Measurements from ENCODE around the gene PPARD. TPM values are rescaled to one million over a fixed set of nuclear protein-coding genes. Genes with fewer than 3 reads are reported as not detected.
"Not testable (repeated sequence)": the region's sequence is repeated elsewhere in the genome, so short reads cannot be mapped to it uniquely, and the experiment has no call there.

PPARD gene
- total RNA-seq, 2 experiments from 2014 or later, result 6.1 to 11.9 TPM

DNA sequence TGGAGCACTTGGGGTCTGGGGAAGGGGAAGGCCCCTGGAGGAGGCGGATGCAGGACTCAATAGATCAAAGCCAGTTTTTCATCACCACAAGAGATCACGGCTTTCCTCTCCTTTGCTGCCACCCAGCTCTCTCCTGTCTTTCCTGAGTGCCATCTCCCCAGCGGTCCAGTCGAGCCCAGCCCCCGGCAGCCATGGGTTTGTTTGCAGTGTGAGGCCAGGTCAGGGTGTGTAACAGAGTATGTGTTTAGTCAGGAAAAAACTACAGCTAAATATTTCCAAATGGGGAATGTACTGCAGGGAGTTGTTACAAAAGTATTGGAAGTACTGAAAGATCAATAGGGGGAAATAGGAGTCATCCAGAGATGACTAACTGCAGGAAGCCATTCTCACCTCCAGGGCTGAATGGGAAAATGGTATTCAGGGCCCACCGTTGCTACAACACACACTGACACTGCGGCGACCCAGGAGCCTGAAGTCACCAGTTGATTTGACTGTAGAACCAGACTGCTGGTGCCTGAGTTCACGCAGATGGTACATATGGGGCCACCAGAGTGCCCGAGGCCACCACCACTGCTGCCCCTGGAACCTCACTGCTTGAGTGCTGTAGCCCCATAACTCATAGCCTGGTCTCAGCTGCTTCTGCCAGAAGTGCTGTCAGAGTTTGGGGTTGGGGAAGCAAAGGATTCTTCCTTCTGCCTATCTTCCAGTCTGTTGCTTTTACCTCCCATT lies 86.2 kb downstream of the PPARD start:
- Histone ChIP-seq H3K4me1 (ENCODE audit: insufficient read depth, low read length, poor library complexity, severe bottlenecking) (peaks cover 17% of the 10 kb centered on the region), H3K27ac (ENCODE audit: low read depth, low read length, poor library complexity, severe bottlenecking) (no peak overlapping the region), H4K20me1 (ENCODE audit: insufficient read depth, low read length) (no peaks in the 10 kb centered on the region), H3K9me3 (ENCODE audit: low read length) (peaks cover 5% of the 10 kb centered on the region; the same call in 1 of the 2 replicates), H3K79me2 (ENCODE audit: insufficient read depth, low read depth, low read length) (no peaks in the 10 kb centered on the region), H3K9me2 (ENCODE audit: insufficient read depth, low read length) (no peaks in the 10 kb centered on the region), H3K36me3 (ENCODE audit: insufficient read depth, low read length) (peaks cover 12% of the 10 kb centered on the region), H2AFZ (ENCODE audit: low read length) (no peak overlapping the region), H3K4me2 (ENCODE audit: low read length) (no peak overlapping the region), H3K4me3 (ENCODE audit: low read depth, low read length, poor library complexity, severe bottlenecking) (no peak overlapping the region)
- BruUV-seq (replicated peaks), result no TSS peak
- ChIA-PET POLR2A (no interaction called here), CTCF (ENCODE audit: unreplicated experiment) (no interaction called here)
- DNase-seq (ENCODE audit: low spot score), result no peak
- intact Hi-C loops (cut with micrococcal nuclease; ENCODE audit: unreplicated experiment), result no loop called here
- TF ChIP-seq EZH2phosphoT487 (IDR thresholded peaks at IDR 0.05; ENCODE audit: borderline replicate concordance, low read depth, low read length), result no peak
- TF ChIP-seq, protein P1, sequence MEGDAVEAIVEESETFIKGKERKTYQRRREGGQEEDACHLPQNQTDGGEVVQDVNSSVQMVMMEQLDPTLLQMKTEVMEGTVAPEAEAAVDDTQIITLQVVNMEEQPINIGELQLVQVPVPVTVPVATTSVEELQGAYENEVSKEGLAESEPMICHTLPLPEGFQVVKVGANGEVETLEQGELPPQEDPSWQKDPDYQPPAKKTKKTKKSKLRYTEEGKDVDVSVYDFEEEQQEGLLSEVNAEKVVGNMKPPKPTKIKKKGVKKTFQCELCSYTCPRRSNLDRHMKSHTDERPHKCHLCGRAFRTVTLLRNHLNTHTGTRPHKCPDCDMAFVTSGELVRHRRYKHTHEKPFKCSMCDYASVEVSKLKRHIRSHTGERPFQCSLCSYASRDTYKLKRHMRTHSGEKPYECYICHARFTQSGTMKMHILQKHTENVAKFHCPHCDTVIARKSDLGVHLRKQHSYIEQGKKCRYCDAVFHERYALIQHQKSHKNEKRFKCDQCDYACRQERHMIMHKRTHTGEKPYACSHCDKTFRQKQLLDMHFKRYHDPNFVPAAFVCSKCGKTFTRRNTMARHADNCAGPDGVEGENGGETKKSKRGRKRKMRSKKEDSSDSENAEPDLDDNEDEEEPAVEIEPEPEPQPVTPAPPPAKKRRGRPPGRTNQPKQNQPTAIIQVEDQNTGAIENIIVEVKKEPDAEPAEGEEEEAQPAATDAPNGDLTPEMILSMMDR (conservative IDR thresholded peaks at IDR 0.05; ENCODE audit: low read length), result no peak

DNA sequence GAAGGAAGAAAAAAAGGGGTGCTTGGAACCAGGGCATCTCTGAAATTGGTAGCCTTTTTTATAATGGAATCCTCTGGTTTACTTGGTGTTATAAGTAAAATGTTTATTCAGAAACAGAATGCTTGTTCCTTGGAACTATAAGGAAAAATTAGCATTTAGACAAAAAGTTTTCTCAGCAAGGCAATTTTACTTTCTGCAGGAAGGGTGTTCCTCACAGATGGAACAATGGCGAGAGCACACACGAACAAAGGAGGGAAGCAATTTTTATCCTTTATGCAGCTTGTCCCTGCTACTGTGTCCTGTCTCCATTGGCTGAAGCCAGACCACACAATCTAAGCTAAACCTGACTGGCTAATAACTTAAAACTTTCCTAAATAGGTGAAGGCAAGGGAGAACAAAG lies 87.1 kb downstream of the PPARD start:
- ChIA-PET CTCF (ENCODE audit: unreplicated experiment) (no interaction called here), POLR2A (no interaction called here)
- no peak for TF ChIP-seq EZH2phosphoT487 (IDR thresholded peaks at IDR 0.05; ENCODE audit: borderline replicate concordance, low read depth, low read length)
- TF ChIP-seq, protein P1 (conservative IDR thresholded peaks at IDR 0.05; ENCODE audit: low read length), result no peak
- H3K36me3 ChIP-seq (ENCODE audit: insufficient read depth, low read length), result peaks cover 10% of the 10 kb centered on the region
- H3K4me1 ChIP-seq (ENCODE audit: insufficient read depth, low read length, poor library complexity, severe bottlenecking), result peaks cover 17% of the 10 kb centered on the region
- BruUV-seq (replicated peaks), result no TSS peak
- no peaks in the 10 kb centered on the region for H3K9me2 ChIP-seq (ENCODE audit: insufficient read depth, low read length)
- no peak overlapping the region for H3K4me3 ChIP-seq (ENCODE audit: low read depth, low read length, poor library complexity, severe bottlenecking)
- no peak overlapping the region for H3K27ac ChIP-seq (ENCODE audit: low read depth, low read length, poor library complexity, severe bottlenecking)
- H3K79me2 ChIP-seq (ENCODE audit: insufficient read depth, low read depth, low read length), result no peaks in the 10 kb centered on the region
- no peak for DNase-seq (ENCODE audit: low spot score)
- no peaks in the 10 kb centered on the region for H4K20me1 ChIP-seq (ENCODE audit: insufficient read depth, low read length)
- H3K9me3 ChIP-seq (ENCODE audit: low read length), result peaks cover 5% of the 10 kb centered on the region; the same call in 1 of the 2 replicates
- H2AFZ ChIP-seq (ENCODE audit: low read length), result no peak overlapping the region
- no peak overlapping the region for H3K4me2 ChIP-seq (ENCODE audit: low read length)
- intact Hi-C loops (cut with micrococcal nuclease; ENCODE audit: unreplicated experiment), result no loop called here

DNA sequence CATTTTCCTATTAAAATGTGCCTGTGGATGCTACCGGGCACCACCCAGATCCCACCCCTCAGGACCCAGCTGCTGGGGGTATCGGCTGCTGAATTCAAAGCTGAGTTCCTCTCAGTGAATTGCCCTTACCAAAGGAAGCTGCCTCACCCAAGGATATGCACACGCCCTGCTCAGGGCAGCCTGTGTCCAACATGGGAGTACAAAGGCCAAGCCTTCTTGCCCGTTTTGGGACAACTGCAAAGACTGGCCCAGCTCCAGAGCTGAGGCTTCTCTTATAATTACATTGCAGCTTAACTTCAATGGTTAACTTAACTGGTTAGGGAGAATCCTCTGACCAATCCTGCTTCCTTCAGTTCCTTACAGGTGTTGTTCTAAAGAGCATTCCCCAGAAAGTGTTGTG lies 89.9 kb downstream of the PPARD start:
- intact Hi-C loops (cut with micrococcal nuclease; ENCODE audit: unreplicated experiment), result no loop called here
- Histone ChIP-seq H3K4me1 (ENCODE audit: insufficient read depth, low read length, poor library complexity, severe bottlenecking) (no peaks in the 10 kb centered on the region), H3K4me2 (ENCODE audit: low read length) (no peak overlapping the region), H3K36me3 (ENCODE audit: insufficient read depth, low read length) (peaks cover 7% of the 10 kb centered on the region; the same call in 1 of the 2 replicates), H2AFZ (ENCODE audit: low read length) (no peak overlapping the region), H3K9me3 (ENCODE audit: low read length) (peaks cover 5% of the 10 kb centered on the region; the same call in 1 of the 2 replicates), H3K79me2 (ENCODE audit: insufficient read depth, low read depth, low read length) (no peaks in the 10 kb centered on the region), H3K4me3 (ENCODE audit: low read depth, low read length, poor library complexity, severe bottlenecking) (no peak overlapping the region), H3K9me2 (ENCODE audit: insufficient read depth, low read length) (no peaks in the 10 kb centered on the region), H3K27ac (ENCODE audit: low read depth, low read length, poor library complexity, severe bottlenecking) (no peak overlapping the region), H4K20me1 (ENCODE audit: insufficient read depth, low read length) (no peaks in the 10 kb centered on the region)
- CTCF ChIA-PET (ENCODE audit: unreplicated experiment), result no interaction called here
- no peak for TF ChIP-seq EZH2phosphoT487 (IDR thresholded peaks at IDR 0.05; ENCODE audit: borderline replicate concordance, low read depth, low read length)
- TF ChIP-seq, protein P1 (conservative IDR thresholded peaks at IDR 0.05; ENCODE audit: low read length), result no peak
- BruUV-seq (replicated peaks), result no TSS peak
- no peak for DNase-seq (ENCODE audit: low spot score)
- POLR2A ChIA-PET, result no interaction called here

DNA sequence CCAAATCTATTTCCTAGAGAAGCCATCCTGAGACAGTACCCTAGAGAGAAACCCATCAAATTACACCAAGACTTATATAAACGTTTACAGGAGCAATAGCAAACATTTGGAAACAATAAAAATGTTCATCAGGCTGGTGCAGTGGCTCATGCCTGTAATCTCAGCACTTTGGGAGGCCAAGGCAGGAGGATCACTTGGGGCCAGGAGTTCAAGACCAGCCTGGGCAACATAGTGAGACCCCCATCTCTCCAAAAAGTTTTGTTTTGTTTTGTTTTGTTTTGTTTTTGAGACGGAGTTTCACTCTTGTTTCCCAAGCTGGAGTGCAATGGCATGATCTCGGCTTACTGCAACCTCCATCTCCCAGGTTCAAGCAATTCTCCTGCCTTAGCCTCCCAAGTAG lies 90.3 kb downstream of the PPARD start:
- CTCF ChIA-PET (ENCODE audit: unreplicated experiment); H4K20me1 ChIP-seq (ENCODE audit: insufficient read depth, low read length); H3K9me2 ChIP-seq (ENCODE audit: insufficient read depth, low read length); H3K79me2 ChIP-seq (ENCODE audit: insufficient read depth, low read depth, low read length); H3K4me2 ChIP-seq (ENCODE audit: low read length); BruUV-seq (replicated peaks); H3K4me3 ChIP-seq (ENCODE audit: low read depth, low read length, poor library complexity, severe bottlenecking); H2AFZ ChIP-seq (ENCODE audit: low read length); H3K4me1 ChIP-seq (ENCODE audit: insufficient read depth, low read length, poor library complexity, severe bottlenecking); DNase-seq (ENCODE audit: low spot score); H3K27ac ChIP-seq (ENCODE audit: low read depth, low read length, poor library complexity, severe bottlenecking); H3K9me3 ChIP-seq (ENCODE audit: low read length); H3K36me3 ChIP-seq (ENCODE audit: insufficient read depth, low read length); intact Hi-C loops (cut with micrococcal nuclease; ENCODE audit: unreplicated experiment); POLR2A ChIA-PET: not testable (repeated sequence)

Data from OCI-LY7 (cell line).